GM12878 (cell line): Measurements from ENCODE around the gene TSPEAR. TPM values are rescaled to one million over a fixed set of nuclear protein-coding genes. Genes with fewer than 3 reads are reported as not detected.

ENCODE experiments used
- ATAC-seq: fragments of 200-7000 bp; cut with Tn5 transposase; 3 replicates; pipeline ENCODE4 v1.9.1; 2020; ENCODE audit warnings: mild to moderate bottlenecking, moderate library complexity
- BruUV-seq: library from RNA; stranded (reverse); fragments of 400-500 nt; replicated peaks from 2 replicates; lab custom pipeline; 2021; lab: Mats Ljungman, UMichigan
- CTCF ChIA-PET: fragments of 300-600 bp; sonication (Branson Sonifier 250); formaldehyde crosslinking; extraction: SDS; loops from one replicate; lab custom pipeline; 2021; ENCODE audit warnings: inconsistent platforms; lab: Yijun Ruan, JAX
- POLR2A ChIA-PET: fragments of 350-600 bp; formaldehyde crosslinking; extraction: SDS; loops from one replicate; lab custom pipeline; 2021; ENCODE audit warnings: inconsistent platforms; lab: Charles Lee
- RAD21 ChIA-PET: fragments of 300-600 bp; sonication (Branson Sonifier 250); formaldehyde crosslinking; loops from one replicate; lab custom pipeline; 2023; ENCODE audit warnings: antibody characterized with exemption; ENCODE audit not compliant: unreplicated experiment; lab: Charles Lee
- SMC1A ChIA-PET: fragments of 300-600 bp; sonication (Branson Sonifier 250); formaldehyde crosslinking; loops from one replicate; lab custom pipeline; 2023; ENCODE audit not compliant: unreplicated experiment, uncharacterized antibody; lab: Charles Lee
- DNase-seq: peaks from one replicate; pipeline ENCODE4 v3.0.0-alpha.2; 2011; ENCODE audit warnings: low read depth, low spot score
- FAIRE-seq: peaks from 3 replicates; lab custom pipeline; 2011; peaks lifted over from hg19 to GRCh38; lab: Jason Lieb, UNC
- H2AFZ ChIP-seq: 2 replicates; pipeline ENCODE4 v1.6.0; 2011; ENCODE audit warnings: low read depth, low read length, control low read depth; ENCODE audit not compliant: control insufficient read depth
- H3K27ac ChIP-seq: 2 replicates; pipeline ENCODE4 v1.5.1; 2011; ENCODE audit warnings: control low read depth; ENCODE audit not compliant: control insufficient read depth, insufficient read depth
- H3K27me3 ChIP-seq, 2 experiments: replicated peaks in 1 of 2; 2 replicates each; pipeline versions ENCODE4 v1.6.0 to v1.6.1; 2011; ENCODE audit warnings: low read length in 1 of 2; ENCODE audit not compliant: control insufficient read depth in 2 of 2, insufficient read depth in 2 of 2
- H3K36me3 ChIP-seq, 2 experiments: 2 replicates each; pipeline ENCODE4 v1.5.1; 2011; ENCODE audit warnings: low read length in 1 of 2; ENCODE audit not compliant: control insufficient read depth in 2 of 2, insufficient read depth in 2 of 2
- H3K4me1 ChIP-seq: 2 replicates; pipeline ENCODE4 v1.6.1; 2011; ENCODE audit warnings: mild to moderate bottlenecking, low read length, moderate library complexity, mixed read lengths; ENCODE audit not compliant: control insufficient read depth, insufficient read depth
- H3K4me2 ChIP-seq: 2 replicates; pipeline ENCODE4 v1.6.0; 2011; ENCODE audit warnings: control low read depth; ENCODE audit not compliant: control insufficient read depth, insufficient read depth
- H3K4me3 ChIP-seq: fragments of 200-600 bp; sonication (generic); 2 replicates; pipeline ENCODE4 v1.5.1; 2016
- H3K79me2 ChIP-seq: 2 replicates; pipeline ENCODE4 v1.6.0; 2011; ENCODE audit warnings: low read length; ENCODE audit not compliant: control insufficient read depth, insufficient read depth
- H3K9ac ChIP-seq: 2 replicates; pipeline ENCODE4 v1.8.0; 2011; ENCODE audit warnings: low read length, control low read depth, mixed read lengths; ENCODE audit not compliant: control insufficient read depth, insufficient read depth
- H3K9me3 ChIP-seq: replicated peaks from 3 replicates; pipeline ENCODE4 v1.5.1; 2011; ENCODE audit warnings: mild to moderate bottlenecking, low read length; ENCODE audit not compliant: control insufficient read depth, insufficient read depth
- H4K20me1 ChIP-seq: 2 replicates; pipeline ENCODE4 v1.6.0; 2011; ENCODE audit not compliant: control insufficient read depth, insufficient read depth
- MXI1 ChIP-seq: fragments of 150-350 bp; IDR thresholded peaks from 2 replicates; pipeline ENCODE4 v1.6.1; 2011; ENCODE audit warnings: low read depth, mild to moderate bottlenecking, inconsistent platforms, low read length, improper control_type of control experiment
- RAD51 ChIP-seq: fragments of 450-650 bp; IDR thresholded peaks from 2 replicates; pipeline ENCODE4 v1.6.1; 2016; ENCODE audit warnings: moderate library complexity, mild to moderate bottlenecking, inconsistent platforms
- RUNX3 ChIP-seq: IDR thresholded peaks from 2 replicates; pipeline ENCODE4 v1.6.1; 2012; ENCODE audit warnings: low read length, inconsistent platforms
- SMAD1 ChIP-seq: fragments of 450-650 bp; IDR thresholded peaks from 2 replicates; pipeline ENCODE4 v1.6.1; 2018; ENCODE audit warnings: mild to moderate bottlenecking, low read depth; ENCODE audit not compliant: partially characterized antibody
- WGBS: methylation state at CpG from one replicate; pipeline ENCODE4 v1.1.6; 2016; ENCODE audit warnings: low lambda C conversion rate; ENCODE audit not compliant: insufficient replicate concordance, insufficient coverage; ENCODE audit errors: missing lambda C conversion rate; 5-methylcytosine and 5-hydroxymethylcytosine counted together
- in situ Hi-C: fragments of 300-500 bp; cut with MboI; formaldehyde crosslinking; loops from 9 replicates; pipeline ENCODE4 v1.14.3; 2018; ENCODE audit warnings: mixed read lengths
- intact Hi-C: fragments of 100-400 bp; cut with micrococcal nuclease; formaldehyde crosslinking; loops from one replicate; pipeline ENCODE4 v1.14.2; 2022; ENCODE audit not compliant: unreplicated experiment
- polyA plus RNA-seq, 11 experiments: library from polyadenylated mRNA; depleted of rRNA in 4 of 11; unstranded in 6 of 11; stranded (reverse) in 5 of 11; fragments of >200 nt; fragmentation: Nextera tagmentation in 4 of 11; fragmentation: Illumina TruSeq in 1 of 11; extraction: Ambion mirVana in 4 of 11; extraction: Trizol in 1 of 11; gene quantifications; 1 replicate in 1 of 11; 2 replicates in 10 of 11; pipeline versions ENCODE4 v1.2.1 to v1.2.3, GENCODE V29; 2011 to 2016; ENCODE audit warnings: inconsistent platforms in 2 of 11, missing spikeins in 2 of 11, low read depth in 1 of 11
- total RNA-seq, 4 experiments: library from RNA; depleted of rRNA in 3 of 4; stranded (reverse); fragments of >200 nt in 3 of 4; fragmentation: Illumina TruSeq in 1 of 4; extraction: Trizol in 1 of 4; gene quantifications; 2 replicates each; pipeline versions ENCODE4 v1.2.1 to v1.2.3, GENCODE V29; 2013 to 2021
- TF ChIP-seq, protein P1 (sequence below): fragments of 450-650 bp; IDR thresholded peaks from 2 replicates; pipeline ENCODE4 v1.6.1; 2014; ENCODE audit warnings: mild to moderate bottlenecking

Gene TSPEAR
- total and polyA plus RNA-seq, 10 of the 15 experiments (the other 5 are each of a cell fraction or from before 2014, with no cell fraction given) = not detected

DNA sequence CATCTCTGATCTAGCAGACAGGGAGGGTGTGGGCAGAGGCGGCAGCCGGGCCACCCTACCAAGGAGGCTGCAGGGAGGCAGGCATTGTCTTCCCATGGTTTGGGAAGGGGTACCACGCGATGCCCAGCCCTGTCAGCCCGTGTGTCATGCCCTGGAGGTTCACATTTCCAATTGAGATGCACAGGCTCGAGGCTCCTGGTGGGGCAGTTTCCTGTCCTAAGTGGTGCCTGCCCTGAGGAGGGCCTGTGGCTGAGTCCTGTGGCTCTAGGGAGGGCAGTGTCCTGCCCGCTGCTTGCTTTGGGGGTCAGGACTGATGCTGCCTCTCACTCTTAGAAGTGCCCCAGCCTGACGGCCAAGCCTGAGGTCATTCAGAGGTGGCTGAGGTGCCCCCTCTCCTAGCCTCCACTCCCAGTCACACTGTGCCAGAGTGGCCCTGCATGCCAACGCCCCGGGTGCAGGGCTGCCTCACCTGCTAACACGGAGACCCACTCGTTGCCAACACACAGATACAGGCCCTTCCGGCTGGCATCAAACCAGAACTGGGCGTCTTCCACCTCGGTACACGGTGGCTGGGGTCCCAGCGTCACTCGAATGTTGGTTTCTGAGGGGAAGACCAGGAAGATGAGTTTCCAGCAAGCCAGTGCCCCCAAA lies 183.3 kb downstream of the TSPEAR start (continued):
- no peak for TF ChIP-seq SMAD1
- TF ChIP-seq RAD51 = no peak
- TF ChIP-seq, protein P1, sequence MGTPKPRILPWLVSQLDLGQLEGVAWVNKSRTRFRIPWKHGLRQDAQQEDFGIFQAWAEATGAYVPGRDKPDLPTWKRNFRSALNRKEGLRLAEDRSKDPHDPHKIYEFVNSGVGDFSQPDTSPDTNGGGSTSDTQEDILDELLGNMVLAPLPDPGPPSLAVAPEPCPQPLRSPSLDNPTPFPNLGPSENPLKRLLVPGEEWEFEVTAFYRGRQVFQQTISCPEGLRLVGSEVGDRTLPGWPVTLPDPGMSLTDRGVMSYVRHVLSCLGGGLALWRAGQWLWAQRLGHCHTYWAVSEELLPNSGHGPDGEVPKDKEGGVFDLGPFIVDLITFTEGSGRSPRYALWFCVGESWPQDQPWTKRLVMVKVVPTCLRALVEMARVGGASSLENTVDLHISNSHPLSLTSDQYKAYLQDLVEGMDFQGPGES = no peak

DNA sequence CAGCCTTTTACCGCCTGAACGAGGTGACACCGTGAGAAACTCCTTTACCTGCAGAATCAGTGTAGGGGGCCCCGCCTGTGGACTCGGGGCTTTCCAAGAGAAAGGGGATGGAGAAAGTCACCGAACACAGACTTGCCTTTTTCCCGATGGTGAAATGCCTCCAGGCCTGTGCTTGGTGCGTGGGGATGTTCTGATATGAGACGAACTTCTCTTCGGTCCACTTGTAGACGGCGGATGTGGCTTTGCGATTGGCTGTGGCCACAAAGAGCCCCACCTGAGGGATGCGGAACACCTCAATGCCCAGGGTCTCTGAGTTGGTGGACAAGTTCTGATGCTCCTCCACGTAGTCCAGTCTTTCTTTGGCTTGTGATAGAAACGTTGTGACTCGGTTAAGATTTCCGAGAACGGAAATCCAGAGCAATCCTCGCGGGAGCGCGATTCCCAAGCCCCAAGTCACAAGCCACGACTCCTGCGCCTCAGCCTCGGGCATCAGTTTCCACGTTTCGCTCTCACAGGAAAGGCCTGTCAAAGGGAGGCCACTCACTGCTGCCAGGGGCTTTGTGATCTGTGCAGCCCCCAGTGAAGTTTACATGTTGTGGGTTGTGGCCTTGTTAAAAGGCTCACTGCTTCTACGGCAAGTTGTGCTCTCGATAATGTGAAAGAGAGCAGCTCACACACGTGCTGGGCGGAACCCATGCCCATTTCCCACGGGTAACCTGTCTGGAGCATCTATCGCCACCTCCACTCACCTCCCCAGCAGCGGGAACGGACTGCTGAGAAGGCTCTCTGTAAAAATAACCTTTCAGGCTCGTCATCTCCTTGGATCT lies 184.0 kb downstream of the TSPEAR start:
- DNase-seq (no peak), FAIRE-seq (no peak), ATAC-seq (no peak)
- RAD21 ChIA-PET = no interaction called here
- H3K4me1 ChIP-seq = no peaks in the 10 kb centered on the region
- no peaks in the 10 kb centered on the region for H4K20me1 ChIP-seq
- no peak overlapping the region for H3K27ac ChIP-seq
- WGBS = 53% methylated on average over 37 of the region's 37 CpGs
- CTCF ChIA-PET = no interaction called here
- in situ Hi-C loops (no loop called here), intact Hi-C loops (no loop called here)
- SMC1A ChIA-PET = no interaction called here
- no peaks in the 10 kb centered on the region; the same call in 2 of the 3 replicates for H3K9me3 ChIP-seq
- no TSS peak for BruUV-seq
- no peak overlapping the region for H3K4me3 ChIP-seq
- POLR2A ChIA-PET = no interaction called here
- H2AFZ ChIP-seq = no peak overlapping the region
- H3K36me3 ChIP-seq = no peaks in the 10 kb centered on the region
- no peaks in the 10 kb centered on the region for H3K79me2 ChIP-seq
- H3K27me3 ChIP-seq = no peaks in the 10 kb centered on the region
- H3K4me2 ChIP-seq = no peak overlapping the region
- no peak overlapping the region for H3K9ac ChIP-seq
- TF ChIP-seq MXI1 (no peak), RUNX3 (no peak)
